GM19193 (cell line): ENCODE results near the gene ZC3H11A.

ENCODE experiments used
- POLR2A ChIP-seq: IDR thresholded peaks from 4 replicates; pipeline ENCODE4 v1.6.1; 2011; ENCODE audit not compliant: insufficient read depth, insufficient read length; ENCODE audit errors: extremely low read depth

ZC3H11A gene

DNA sequence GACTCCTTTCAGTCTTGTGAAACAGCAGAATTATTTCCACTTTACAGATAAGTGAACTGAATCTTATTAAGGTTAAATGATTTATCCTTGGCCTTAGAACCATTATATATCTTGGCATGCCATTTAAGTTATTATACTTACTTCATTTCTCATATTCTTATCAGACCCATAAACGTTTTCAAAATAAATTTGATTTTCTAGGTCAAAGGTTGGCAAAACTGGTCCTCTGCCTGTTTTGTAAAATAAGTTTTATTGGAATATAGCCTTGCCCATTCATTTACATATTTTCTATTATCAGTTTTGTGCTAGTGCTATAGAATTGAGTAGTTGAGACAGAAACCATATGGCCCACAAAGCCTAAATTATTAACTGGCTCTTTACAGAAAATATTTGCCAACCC lies 33.1 kb downstream of the ZC3H11A start:
- TF ChIP-seq POLR2A, result no peak

DNA sequence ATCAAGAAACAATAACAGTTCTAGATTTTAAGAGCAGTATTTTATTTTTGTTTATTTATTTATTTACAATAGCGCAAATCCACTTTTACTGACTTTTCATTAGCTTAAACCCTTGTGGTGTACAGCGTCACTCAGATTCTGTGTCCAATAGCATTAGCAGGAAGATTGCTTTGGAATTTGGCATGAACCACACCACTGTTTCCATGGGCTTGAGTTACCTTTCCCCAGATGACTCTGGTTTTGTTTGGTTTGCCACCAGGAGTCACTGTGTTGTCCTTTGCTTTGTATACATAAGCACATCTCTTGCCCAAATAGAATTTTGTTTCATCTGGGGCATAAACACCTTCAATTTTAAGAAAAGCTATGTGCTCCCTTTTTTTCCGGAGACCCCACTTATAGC lies 40.1 kb downstream of the ZC3H11A start:
- TF ChIP-seq POLR2A, result no peak

DNA sequence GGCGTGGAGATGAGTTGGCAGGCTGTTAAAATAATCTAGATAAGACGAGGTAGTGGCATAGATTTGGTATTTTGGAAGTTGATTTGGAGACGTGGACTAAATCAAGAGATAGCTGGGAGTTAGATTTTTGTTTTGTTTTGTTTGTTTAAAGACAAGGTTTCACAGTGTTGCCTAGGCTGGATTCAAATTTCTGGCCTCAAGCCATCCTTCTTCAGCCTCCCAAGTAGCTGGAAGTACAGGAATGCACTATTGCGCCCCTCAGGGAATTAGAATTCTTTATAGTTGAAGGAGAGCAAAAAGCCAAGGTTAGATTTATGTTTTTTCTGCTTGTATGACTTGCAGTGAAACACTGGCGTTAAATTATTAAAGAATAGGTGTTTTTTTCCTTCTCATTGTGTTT lies 43.7 kb downstream of the ZC3H11A start:
- no peak for TF ChIP-seq POLR2A

DNA sequence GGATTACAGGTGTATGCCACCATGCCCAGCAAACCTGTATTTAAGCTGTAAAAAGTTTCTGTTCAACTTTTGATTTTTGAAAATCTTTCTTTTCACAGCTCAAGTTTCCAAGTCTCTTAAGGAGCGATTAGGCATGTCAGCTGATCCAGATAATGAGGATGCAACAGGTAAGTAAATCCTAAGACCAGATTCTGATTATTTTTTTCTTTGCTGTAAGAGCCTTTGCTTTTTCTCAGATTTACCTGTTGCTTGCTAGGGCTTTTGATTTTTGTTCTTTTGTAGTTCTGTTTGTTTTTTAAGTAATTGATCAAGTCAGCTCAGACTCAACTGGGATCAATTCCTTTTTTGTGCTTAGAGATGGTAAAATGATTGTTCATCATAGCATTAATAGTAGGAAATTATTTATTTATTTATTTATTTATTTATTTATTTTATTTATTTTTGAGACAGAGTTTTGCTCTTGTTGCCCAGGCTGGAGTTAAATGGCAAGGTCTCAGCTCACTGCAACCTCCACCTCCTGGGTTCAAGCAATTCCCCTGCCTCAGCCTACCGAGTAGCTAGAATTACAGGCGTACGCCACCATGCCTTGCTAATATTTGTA lies 44.9 kb downstream of the ZC3H11A start:
- TF ChIP-seq POLR2A, result no peak

DNA sequence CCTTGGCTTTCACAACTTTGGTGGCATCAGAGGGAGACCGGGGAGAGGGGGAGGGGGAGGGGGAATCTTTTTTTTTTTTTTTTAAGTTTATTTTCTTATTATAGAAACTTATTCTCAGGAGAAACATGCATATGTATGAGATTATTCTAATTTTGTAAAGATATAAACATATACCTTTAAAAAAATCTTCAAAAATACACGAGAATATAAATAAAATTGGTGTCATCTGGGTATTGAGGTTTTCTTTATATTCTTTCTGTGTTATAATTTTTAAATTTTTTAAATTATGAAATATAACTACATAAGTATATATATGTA lies 47.1 kb downstream of the ZC3H11A start:
- no peak for TF ChIP-seq POLR2A

DNA sequence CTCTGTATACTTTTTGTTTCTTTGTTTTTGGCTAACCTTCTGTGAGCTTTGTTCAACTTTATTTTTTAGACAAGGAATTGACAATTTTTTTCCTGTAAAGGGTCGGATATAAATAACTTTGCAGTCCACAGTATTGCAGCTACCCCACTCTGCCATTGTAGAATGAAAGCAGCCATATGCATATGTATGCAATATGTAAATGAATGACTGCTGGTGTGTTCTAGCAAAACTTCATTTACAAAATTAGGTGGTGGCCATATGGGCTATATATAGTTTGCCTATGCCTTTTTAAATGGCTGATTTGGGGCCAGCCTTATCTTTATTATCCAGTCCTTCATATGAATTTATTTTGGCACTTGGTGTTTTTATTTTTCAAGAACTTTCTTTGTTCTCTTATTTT lies 48.0 kb downstream of the ZC3H11A start:
- TF ChIP-seq POLR2A, result no peak
